ENCODE data around the gene CHRDL1. TPM values are rescaled to one million over a fixed set of nuclear protein-coding genes. Genes with fewer than 3 reads are reported as not detected.
A peak's percentile ranks its signal among the peaks of the same experiment; 100 is the strongest.

CHRDL1 gene
- total and polyA plus RNA-seq, 2 experiments from 2014 or later: 0.06 TPM; not detected in 1

- H3K4me3 ChIP-seq: no peak overlapping the region
- WGBS, 2 experiments (ENCODE audit: low coverage in 1 of 2, low lambda C conversion rate in 2 of 2, missing lambda C conversion rate in 2 of 2): 55 to 56% methylated on average over 2 of the region's 2 CpGs
- no peak overlapping the region for H3K27ac ChIP-seq
- H3K9ac ChIP-seq: no peak overlapping the region
- H4K20me1 ChIP-seq (ENCODE audit: insufficient read depth): no peaks in the 10 kb centered on the region
- TF ChIP-seq EZH2 (IDR thresholded peaks at IDR 0.05; ENCODE audit: insufficient read depth, poor library complexity, severe bottlenecking) (no peak), EZH2phosphoT487 (IDR thresholded peaks at IDR 0.05; ENCODE audit: insufficient read depth, low read depth) (no peak)
- no peaks in the 10 kb centered on the region for H3K27me3 ChIP-seq (replicated peaks; ENCODE audit: insufficient read depth)
- peaks cover 10% of the 10 kb centered on the region for H3F3A ChIP-seq (ENCODE audit: insufficient read depth)
- peaks cover 24% of the 10 kb centered on the region for H3K4me1 ChIP-seq (ENCODE audit: insufficient read depth)
- H3K9me2 ChIP-seq (ENCODE audit: insufficient read depth): no peaks in the 10 kb centered on the region
- H3K36me3 ChIP-seq (ENCODE audit: low read depth): no peaks in the 10 kb centered on the region
- peak; percentile 41 for DNase-seq
- no peaks in the 10 kb centered on the region for H3K9me3 ChIP-seq (ENCODE audit: low read depth)
- no peak overlapping the region for H3K4me2 ChIP-seq (ENCODE audit: unreplicated experiment)
- no peaks in the 10 kb centered on the region for H3K79me2 ChIP-seq (ENCODE audit: insufficient read depth)
- no peak overlapping the region for H2AFZ ChIP-seq
- in situ Hi-C loops (cut with MboI): no loop called here
These were observed 62.5 kb downstream of the CHRDL1 start for GRCh38 chrX:110733166-110733565.

- Histone ChIP-seq H3K36me3 (ENCODE audit: low read depth) (no peaks in the 10 kb centered on the region), H3K27me3 (replicated peaks; ENCODE audit: insufficient read depth) (no peaks in the 10 kb centered on the region), H3K4me2 (ENCODE audit: unreplicated experiment) (no peak overlapping the region), H3K4me3 (no peak overlapping the region), H3K4me1 (ENCODE audit: insufficient read depth) (peaks cover 24% of the 10 kb centered on the region), H3K9me2 (ENCODE audit: insufficient read depth) (no peaks in the 10 kb centered on the region), H4K20me1 (ENCODE audit: insufficient read depth) (no peaks in the 10 kb centered on the region), H3F3A (ENCODE audit: insufficient read depth) (peaks cover 10% of the 10 kb centered on the region), H3K79me2 (ENCODE audit: insufficient read depth) (no peaks in the 10 kb centered on the region), H3K27ac (no peak overlapping the region), H2AFZ (no peak overlapping the region), H3K9ac (no peak overlapping the region), H3K9me3 (ENCODE audit: low read depth) (no peaks in the 10 kb centered on the region)
- TF ChIP-seq EZH2phosphoT487 (IDR thresholded peaks at IDR 0.05; ENCODE audit: insufficient read depth, low read depth): no peak
- no peak for TF ChIP-seq EZH2 (IDR thresholded peaks at IDR 0.05; ENCODE audit: insufficient read depth, poor library complexity, severe bottlenecking)
- in situ Hi-C loops (cut with MboI): no loop called here
- WGBS, 2 experiments (ENCODE audit: low coverage in 1 of 2, low lambda C conversion rate in 2 of 2, missing lambda C conversion rate in 2 of 2): 35 to 42% methylated on average over 6 of the region's 6 CpGs
- no peak for DNase-seq
These were observed 63.4 kb downstream of the CHRDL1 start for GRCh38 chrX:110732266-110732665.

GRCh38 chrX:110723844-110724243 lies 71.8 kb downstream of the CHRDL1 start:
- H3K4me2 ChIP-seq (ENCODE audit: unreplicated experiment): no peak overlapping the region
- no peak overlapping the region for H3K9ac ChIP-seq
- no peaks in the 10 kb centered on the region for H4K20me1 ChIP-seq (ENCODE audit: insufficient read depth)
- in situ Hi-C loops (cut with MboI): no loop called here
- H3F3A ChIP-seq (ENCODE audit: insufficient read depth): no peaks in the 10 kb centered on the region
- H3K4me1 ChIP-seq (ENCODE audit: insufficient read depth): no peaks in the 10 kb centered on the region
- no peaks in the 10 kb centered on the region for H3K9me2 ChIP-seq (ENCODE audit: insufficient read depth)
- H2AFZ ChIP-seq: no peak overlapping the region
- no peak overlapping the region for H3K4me3 ChIP-seq
- WGBS, 2 experiments (ENCODE audit: low coverage in 1 of 2, low lambda C conversion rate in 2 of 2, missing lambda C conversion rate in 2 of 2): 33 to 67% methylated on average over 2 of the region's 2 CpGs
- no peak overlapping the region for H3K27ac ChIP-seq
- DNase-seq: no peak
- TF ChIP-seq EZH2phosphoT487 (IDR thresholded peaks at IDR 0.05; ENCODE audit: insufficient read depth, low read depth) (no peak), EZH2 (IDR thresholded peaks at IDR 0.05; ENCODE audit: insufficient read depth, poor library complexity, severe bottlenecking) (no peak)
- H3K9me3 ChIP-seq (ENCODE audit: low read depth): no peaks in the 10 kb centered on the region
- no peaks in the 10 kb centered on the region for H3K79me2 ChIP-seq (ENCODE audit: insufficient read depth)
- no peaks in the 10 kb centered on the region for H3K36me3 ChIP-seq (ENCODE audit: low read depth)
- H3K27me3 ChIP-seq (replicated peaks; ENCODE audit: insufficient read depth): no peaks in the 10 kb centered on the region

GRCh38 chrX:110722135-110722534 lies 73.5 kb downstream of the CHRDL1 start:
- Histone ChIP-seq H3K36me3 (ENCODE audit: low read depth) (no peaks in the 10 kb centered on the region), H2AFZ (no peak overlapping the region), H3K4me3 (no peak overlapping the region), H3K27ac (no peak overlapping the region), H4K20me1 (ENCODE audit: insufficient read depth) (no peaks in the 10 kb centered on the region), H3K27me3 (replicated peaks; ENCODE audit: insufficient read depth) (no peaks in the 10 kb centered on the region), H3K4me1 (ENCODE audit: insufficient read depth) (no peaks in the 10 kb centered on the region), H3K9ac (no peak overlapping the region), H3F3A (ENCODE audit: insufficient read depth) (no peaks in the 10 kb centered on the region), H3K79me2 (ENCODE audit: insufficient read depth) (no peaks in the 10 kb centered on the region), H3K4me2 (ENCODE audit: unreplicated experiment) (no peak overlapping the region), H3K9me2 (ENCODE audit: insufficient read depth) (no peaks in the 10 kb centered on the region), H3K9me3 (ENCODE audit: low read depth) (no peaks in the 10 kb centered on the region)
- DNase-seq: no peak
- in situ Hi-C loops (cut with MboI): no loop called here
- TF ChIP-seq EZH2phosphoT487 (IDR thresholded peaks at IDR 0.05; ENCODE audit: insufficient read depth, low read depth) (no peak), EZH2 (IDR thresholded peaks at IDR 0.05; ENCODE audit: insufficient read depth, poor library complexity, severe bottlenecking) (no peak)
- 86 to 98% methylated on average over 8 to 10 of the region's 10 CpGs for WGBS, 2 experiments (ENCODE audit: low coverage in 1 of 2, low lambda C conversion rate in 2 of 2, missing lambda C conversion rate in 2 of 2)

GRCh38 chrX:110713666-110714065 lies 82.0 kb downstream of the CHRDL1 start:
- Histone ChIP-seq H3K9me2 (ENCODE audit: insufficient read depth) (no peaks in the 10 kb centered on the region), H3K4me2 (ENCODE audit: unreplicated experiment) (no peak overlapping the region), H3K9me3 (ENCODE audit: low read depth) (no peaks in the 10 kb centered on the region), H3K79me2 (ENCODE audit: insufficient read depth) (no peaks in the 10 kb centered on the region), H3F3A (ENCODE audit: insufficient read depth) (no peaks in the 10 kb centered on the region), H3K4me3 (no peak overlapping the region), H3K9ac (no peak overlapping the region), H3K36me3 (ENCODE audit: low read depth) (no peaks in the 10 kb centered on the region), H3K27me3 (replicated peaks; ENCODE audit: insufficient read depth) (no peaks in the 10 kb centered on the region), H3K4me1 (ENCODE audit: insufficient read depth) (no peaks in the 10 kb centered on the region), H2AFZ (no peak overlapping the region), H3K27ac (no peak overlapping the region), H4K20me1 (ENCODE audit: insufficient read depth) (no peaks in the 10 kb centered on the region)
- TF ChIP-seq EZH2phosphoT487 (IDR thresholded peaks at IDR 0.05; ENCODE audit: insufficient read depth, low read depth) (no peak), EZH2 (IDR thresholded peaks at IDR 0.05; ENCODE audit: insufficient read depth, poor library complexity, severe bottlenecking) (no peak)
- no peak for DNase-seq
- in situ Hi-C loops (cut with MboI): no loop called here
- WGBS, 2 experiments (ENCODE audit: low coverage in 1 of 2, low lambda C conversion rate in 2 of 2, missing lambda C conversion rate in 2 of 2): 83 to 88% methylated on average over 2 of the region's 2 CpGs
